ENCODE measurements around the gene KARS1.
"Not testable (repeated sequence)": the region's sequence is repeated elsewhere in the genome, so short reads cannot be mapped to it uniquely, and the experiment has no call there.

The KARS1 gene

DNA sequence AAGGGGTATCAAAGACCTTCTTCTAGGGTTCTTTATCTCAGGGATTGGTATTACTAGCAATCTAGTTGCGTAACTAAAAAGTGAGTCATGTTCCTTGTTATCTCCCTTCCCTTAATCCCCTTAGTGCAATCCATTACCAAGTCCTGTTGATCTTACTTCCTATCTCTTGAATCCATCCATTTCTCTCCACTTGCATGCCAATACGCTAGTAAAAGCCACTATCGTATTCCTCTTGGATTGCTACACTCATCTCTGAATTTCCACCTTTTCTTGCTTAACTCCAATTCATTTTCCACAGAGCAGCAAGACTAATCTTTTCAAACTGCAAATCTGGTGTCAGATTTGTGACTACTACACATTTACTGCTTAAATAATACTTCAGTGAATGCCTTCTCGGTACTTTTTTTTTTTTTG is 22.5 kb downstream of the KARS1 start:
- DNase-seq (ENCODE audit: low read depth), result no peak

DNA sequence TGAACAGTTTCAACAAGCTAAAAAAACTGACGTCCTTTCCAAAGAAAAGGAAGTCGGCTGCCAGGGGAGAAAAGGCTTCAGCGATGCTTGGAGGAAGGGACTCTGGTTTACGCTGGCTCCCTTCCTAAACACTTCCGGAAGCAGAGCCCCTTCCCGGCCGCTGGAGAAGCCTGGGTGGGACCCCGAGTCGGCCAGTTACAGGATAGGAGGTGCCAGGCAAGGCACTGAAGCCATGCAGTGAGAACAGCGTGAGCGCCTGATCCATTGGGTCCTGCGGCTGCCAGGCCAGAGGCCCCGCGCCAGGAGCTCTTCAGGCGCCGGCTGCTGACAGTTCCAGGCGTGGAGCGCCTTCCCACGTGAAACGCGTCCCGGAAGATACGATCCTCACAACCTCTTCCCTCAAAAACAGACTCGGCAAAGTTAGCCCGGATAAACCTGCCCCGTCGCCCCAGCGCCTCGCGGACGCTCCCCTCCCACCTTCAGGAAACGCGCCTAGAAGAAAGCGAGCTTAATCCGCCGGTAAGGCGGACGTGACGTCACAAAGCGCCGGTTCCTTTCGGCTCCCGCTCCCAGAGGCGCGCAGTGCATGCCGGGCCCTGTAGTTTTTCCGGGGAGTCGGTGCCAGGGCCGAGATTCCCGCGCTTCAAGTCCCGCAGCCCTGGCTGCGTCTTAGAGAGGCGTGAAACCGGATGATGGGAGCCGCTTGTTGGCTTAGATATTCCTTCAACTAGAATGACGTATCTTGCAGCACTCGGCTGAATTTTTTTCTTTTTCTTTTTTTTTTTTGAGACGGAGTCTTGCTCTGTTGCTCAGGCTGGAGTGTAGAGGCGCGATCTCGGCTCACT is 24.5 kb downstream of the KARS1 start, which contains the start of gene ADAT1:
ADAT1 (minus strand) TSS at position 521 of the 845 bp plus-strand sequence. CDS start 2,482 bp downstream, outside the sequence.
- DNase-seq (ENCODE audit: low read depth), result peak; percentile 98

DNA sequence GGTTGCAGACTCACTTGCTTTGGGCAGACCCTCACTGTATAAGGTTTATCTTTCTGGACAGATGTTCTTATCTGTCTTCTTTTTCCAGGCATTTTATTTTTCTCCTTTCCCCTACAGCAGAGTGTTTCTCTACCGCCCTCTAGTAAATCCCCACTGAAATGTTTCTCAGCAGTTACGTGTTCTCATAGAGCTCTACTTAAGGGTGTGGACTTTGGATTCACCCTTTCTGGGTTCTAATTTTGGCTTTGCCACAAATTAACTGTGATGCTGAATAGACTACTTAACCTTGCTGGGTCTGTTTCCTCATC is 26.3 kb downstream of the KARS1 start:
- DNase-seq (ENCODE audit: low read depth), result peak; percentile 34

DNA sequence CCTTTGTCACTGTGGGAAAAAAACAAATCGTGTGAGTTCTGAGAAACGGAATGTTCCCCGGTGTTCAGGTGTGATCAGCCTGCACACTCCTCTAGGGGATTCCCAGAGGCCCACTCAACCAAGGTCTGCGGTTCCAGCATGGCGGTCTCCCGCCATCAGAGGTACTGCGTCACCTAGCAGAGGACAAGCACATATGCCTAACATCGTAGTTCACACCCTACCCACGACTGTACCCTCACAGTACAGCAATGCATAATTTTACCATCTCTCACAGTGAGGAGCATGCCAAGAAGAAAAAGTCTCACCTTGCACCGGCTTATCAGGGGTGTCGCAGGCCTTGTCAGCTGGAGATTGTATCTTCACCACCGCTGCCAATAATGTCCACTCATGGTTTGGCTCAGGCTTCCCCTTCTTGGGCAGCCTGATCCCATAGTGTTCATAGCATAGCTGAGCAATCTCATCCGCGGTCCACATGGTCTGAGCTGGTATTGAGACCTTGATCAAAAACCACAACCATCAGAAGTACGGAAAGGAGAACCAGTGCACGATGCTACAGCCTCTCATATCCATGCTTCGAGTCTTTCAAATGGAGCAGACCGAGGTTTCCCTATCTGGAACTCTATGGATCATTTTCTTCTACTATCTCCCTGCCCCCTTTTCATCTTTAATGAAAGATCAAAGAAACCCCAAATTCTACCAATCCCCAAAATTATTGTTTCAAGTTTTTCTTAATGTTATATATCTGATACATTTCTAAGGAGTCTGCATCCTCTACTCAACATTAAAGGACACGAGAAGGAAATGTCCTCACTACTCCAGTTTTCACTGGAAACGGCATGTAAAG is 26.9 kb downstream of the KARS1 start:
- DNase-seq (ENCODE audit: low read depth), result no peak

DNA sequence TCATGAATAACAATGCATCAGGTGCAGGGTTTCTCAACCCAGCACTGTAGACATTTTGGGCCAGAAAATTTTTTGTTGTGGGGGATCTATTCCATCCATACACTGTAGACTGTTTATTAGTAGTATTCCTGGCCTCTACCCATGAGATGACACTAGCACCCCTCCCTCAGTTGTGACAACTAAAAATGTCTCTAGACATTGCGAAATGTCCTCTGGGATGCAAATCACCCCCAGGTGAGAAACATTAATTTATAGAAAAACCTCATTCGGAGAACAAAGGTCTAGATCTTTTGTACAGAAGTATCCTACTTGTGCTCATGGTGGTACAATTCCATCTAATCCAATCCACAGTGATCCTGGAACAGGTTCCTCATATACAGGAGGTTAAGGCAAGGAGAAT is 28.7 kb downstream of the KARS1 start:
- no peak for DNase-seq (ENCODE audit: low read depth)

DNA sequence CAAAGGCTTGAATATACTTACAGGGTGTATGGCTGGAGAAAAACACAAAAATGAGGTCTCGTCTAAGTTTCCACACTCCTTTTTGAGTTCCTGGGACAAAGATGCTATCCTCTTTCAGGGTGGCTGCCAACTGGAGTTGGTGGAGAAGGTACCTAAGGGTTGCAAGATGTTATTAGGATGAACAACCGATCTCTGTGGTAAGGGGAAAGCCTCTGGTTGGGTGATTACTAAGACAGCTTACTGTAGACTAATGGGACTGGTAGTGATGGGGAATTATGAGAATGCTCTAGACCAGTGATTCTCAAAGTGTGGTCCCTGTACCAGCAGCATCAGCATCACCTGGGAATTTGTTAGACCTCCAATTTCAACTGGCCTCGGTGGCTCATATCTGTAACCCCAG is 30.3 kb downstream of the KARS1 start:
- no peak for DNase-seq (ENCODE audit: low read depth)

DNA sequence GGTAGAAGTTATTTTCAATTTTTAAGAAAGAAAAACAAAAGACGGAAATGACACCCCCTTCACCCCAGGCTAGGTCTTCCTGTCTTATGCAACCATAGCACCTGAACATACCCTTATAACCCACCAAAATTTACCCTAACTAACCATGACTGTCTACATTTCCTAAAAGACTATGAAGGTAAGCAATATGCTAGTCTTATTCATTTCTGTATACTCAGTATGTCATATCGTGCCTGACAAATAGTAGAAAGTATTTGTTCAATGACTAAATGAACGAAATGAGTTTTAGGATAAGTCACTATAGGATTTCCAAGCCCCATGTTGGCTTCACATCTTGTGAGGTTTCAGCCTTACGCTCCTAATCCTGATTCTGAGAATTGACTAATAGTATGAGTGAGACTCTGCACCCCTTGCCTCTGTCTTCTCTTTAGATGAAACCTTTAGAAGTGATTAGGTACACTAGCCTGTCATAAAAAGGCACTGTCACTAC is 30.9 kb downstream of the KARS1 start:
- no peak for DNase-seq (ENCODE audit: low read depth)

DNA sequence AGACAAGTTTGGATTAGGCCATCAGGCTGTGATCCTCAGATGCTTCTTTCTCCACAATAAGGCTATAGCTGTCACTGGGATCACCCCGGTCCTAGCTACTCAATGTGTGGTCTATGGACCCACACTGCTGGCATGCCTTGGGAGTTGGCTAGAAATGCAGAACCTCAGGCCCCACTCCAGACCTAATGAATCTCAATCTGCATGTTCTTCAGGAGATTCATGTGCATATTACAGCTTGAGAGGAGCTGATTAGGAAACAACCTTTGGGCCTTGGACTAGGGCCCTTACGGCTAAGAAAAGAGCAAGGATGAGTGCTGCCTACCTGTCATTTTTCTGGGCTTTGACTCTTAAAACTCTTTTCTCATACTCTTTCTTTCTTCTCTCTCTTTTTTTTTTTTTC is 31.8 kb downstream of the KARS1 start:
- DNase-seq (ENCODE audit: low read depth), result no peak

DNA sequence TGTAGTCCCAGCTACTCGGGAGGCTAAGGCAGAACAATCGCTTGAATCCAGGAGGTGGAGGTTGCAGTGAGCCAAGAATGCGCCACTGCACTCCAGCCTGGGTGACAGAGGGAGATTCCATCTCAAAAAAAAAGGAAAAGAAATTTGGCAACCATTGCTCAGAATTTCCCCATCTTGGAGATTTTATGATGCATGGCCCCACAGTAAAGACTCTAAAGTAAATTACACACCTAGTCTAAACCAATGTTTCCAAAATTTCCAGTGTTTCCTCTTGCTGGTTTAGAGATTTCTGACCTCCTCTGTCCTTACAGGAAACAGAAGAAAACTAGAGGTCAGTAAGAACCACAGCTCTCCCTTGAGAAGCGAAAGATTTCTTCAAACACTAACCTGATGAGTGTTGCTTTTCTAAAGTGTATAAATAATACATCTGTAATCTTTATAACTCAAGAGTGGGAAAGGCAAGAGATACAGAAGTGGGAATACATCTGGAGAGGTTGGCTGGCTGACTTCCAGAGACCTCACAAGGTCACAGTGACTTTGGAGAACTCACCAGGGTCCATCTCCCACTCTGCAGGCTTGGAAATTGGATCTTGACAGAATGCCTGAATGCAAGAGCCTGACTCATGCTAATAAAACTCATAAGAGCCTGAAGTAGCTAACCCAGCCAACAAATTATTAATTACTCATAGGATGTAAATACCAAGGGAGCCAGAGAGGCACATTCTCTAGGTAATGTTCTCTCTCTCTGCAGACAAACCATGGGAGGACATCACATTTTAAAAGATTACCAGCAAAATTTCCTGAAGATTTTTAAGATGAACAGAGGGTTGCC is 33.2 kb downstream of the KARS1 start:
- DNase-seq (ENCODE audit: low read depth), result no peak

DNA sequence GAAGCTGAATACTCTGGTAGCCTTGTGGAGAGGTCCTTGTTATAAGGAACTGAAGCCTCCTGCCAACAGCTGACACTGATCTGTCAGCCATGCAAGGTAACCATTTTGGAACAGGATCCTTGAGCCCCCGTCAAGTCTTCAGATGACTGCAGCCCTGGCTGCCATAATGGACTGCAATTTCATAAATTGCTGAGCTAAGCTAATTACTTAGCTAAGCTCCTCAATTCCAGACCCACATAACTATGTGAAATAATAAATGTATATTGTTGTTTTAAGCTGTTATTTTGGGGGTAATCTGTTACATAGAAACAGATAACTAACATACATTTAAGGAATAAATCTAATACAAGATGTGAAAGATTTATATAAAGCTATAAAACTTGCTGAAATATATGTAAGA is 41.0 kb downstream of the KARS1 start:
- DNase-seq (ENCODE audit: low read depth), result no peak

DNA sequence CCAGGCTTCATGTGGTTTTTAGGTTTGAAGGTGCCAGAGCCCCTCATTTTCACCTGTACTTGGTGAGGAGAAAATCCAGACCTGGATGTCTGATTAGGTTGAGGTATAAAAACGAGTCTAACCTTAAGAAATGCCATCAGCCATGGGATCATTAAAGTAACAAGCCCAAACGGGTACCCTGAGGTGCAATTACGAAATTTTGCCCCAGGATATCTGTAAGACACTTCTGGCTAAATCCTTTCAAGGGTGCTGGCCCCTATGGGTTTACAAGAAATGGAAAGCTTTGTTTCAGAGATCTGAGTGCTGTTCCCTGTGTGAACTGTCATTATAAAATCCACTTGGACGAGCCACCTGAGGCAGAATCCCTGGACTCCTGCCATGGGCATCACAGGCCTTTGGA is 44.2 kb downstream of the KARS1 start:
- DNase-seq (ENCODE audit: low read depth), result no peak

DNA sequence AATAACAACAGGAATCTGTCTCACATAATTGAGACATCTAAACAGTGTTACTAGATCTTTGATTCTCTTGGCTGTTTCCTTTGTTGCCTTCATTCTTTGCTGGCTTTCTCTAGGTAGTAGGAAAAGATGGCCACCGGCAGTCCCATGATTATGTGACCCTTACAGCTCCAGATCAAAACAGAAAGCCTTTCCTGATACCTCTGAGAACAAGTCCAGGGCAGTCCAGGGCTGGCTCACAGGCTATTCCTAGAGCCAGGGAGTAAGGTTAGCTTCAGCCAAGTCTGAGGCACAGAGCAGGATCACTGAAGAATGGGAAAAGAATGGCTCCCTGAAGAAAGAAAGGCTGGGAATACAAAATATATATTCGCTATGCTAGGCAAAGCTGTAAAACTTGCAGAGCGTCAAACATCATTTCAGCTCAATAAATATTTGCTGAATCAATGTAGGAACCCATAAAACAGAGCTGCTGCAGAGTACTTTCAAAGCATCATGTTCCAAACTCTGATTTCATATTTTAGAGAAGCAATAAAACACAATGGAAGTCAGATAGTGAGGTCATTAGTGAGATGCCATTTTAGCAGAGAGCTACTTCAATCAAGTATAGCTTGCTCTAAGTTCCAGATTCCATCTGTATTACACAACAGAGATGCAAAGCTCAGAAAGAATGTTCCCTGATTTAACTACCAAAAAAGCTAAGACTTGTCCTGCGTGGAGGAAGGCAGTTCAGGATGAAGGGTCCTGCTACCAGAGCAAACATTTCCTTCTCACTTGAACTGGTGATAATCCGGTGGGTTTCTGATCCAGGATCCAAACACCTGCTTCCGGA is 47.8 kb downstream of the KARS1 start:
- no peak for DNase-seq (ENCODE audit: low read depth)

DNA sequence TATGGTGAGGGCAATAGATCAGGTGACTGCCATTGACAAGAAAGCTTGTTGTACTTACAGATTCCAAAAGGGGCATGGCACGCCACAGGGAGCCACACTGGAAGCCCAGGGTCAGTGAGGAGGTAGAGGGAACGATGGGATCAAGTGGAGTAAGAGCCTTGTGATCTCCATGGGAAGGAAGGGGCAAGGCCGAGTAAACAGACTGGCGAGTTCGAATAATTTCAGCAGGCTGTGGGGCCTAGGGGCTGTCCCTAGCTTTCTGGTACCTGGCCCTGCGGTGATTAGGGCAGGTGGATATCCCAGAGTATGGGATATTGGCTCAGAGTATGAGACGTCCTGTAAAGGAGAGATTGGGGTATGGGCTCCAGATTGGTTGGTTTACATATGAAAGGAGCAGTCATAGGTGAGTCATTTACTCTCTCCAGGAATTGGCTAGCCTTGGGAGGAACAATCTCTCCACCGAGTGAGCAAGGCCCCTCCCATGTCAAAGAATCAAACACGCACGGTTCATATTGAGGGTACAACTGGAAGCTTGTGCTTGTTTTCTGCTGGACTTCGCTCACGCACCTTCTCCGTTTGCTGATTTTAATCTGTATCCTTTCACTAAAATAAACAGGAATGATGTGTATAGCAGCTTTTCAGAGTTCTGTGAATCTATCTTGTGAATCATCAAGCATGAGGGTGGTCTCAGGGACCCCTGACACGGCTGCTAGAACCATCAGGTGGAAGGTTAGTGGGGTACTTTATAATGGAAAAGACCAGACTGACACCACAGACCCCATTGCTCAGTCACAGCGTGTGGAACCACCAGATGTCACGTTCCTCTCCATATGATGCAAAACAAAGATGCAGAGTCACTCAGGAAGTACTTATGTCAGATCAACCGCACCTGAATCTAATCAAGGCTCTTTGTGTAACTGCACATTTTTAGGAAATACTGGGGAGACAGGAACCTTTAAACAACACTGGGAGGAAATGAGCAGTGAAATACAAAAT is 53.3 kb downstream of the KARS1 start:
- DNase-seq (ENCODE audit: low read depth), result no peak

DNA sequence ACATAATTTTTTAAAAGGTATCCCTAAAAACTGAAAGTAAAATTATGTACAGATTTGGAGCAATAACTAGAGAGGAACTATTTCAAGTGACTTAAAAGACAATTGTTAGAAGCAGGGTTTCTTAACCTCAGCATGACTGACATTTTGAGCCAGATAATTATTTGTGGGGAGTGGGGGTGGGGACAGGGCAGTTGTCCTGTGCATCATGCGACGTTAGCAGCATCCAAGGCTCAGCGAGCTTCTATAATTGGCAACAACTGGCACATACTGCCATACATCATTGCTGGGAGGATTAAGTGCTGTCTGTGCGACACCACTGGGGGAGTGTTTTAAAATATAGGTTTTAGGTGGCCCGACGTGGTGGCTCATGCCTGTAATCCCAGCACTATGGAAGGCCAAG is 54.2 kb downstream of the KARS1 start:
- DNase-seq (ENCODE audit: low read depth), result no peak

DNA sequence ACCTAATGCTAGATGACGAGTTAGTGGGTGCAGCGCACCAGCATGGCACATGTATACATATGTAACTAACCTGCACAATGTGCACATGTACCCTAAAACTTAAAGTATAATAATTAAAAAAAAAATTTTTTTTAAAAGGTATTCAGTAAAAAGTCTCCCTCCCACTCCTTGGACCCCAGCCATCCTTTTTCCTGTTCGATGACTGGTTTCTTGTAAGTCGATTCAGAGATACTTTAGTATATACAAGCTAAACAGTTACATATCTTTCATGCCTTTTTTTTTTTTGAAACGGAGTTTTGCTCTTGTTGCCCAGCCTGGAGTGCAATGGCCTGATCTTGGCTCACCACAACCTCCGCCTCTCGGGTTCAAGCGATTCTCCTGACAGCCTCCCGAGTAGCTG is 55.5 kb downstream of the KARS1 start:
- not testable (repeated sequence) for DNase-seq (ENCODE audit: low read depth)

DNA sequence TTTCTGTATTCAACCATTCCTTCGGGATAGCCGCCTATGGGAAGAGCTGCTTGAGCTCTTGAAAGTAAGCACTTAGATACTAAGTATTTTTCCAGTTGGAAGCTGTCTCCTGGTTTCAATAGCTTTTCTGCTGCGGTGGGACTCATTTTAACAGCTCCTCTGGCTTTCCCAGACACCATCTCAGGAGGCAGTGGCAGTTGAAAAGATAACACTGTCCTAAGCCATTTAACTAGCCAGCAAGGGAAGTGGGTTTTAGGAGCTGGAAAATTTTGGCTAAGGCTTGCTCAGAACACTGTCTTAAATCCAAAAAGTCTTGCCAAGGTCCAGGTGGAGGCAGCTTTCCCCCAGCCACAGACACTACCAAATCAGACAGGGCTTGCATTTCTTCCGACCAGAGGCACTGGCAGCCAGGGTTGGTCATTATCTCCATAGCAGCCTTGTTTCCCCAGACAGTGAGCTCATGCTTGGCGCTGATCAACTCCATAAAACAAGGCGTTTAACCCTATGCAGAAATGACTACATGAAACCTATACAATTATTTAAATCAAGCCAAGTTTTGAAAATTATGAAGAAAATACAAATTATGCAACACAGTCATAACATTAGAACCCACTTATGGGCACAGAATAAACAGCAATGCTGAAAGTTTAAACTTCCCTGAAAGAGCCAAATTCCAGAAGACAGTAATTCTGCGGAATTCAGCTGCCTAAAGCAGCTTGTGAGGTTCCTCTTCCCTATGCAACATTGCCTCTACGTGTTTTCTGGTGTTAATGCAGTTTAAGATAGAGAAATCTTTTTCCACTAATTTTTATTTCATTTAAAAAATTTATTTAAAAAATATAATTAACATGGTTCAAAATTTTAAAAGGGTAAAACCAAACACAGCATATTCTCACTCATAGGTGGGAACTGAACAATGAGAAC is 56.3 kb downstream of the KARS1 start:
- DNase-seq (ENCODE audit: low read depth), result peak; percentile 79

DNA sequence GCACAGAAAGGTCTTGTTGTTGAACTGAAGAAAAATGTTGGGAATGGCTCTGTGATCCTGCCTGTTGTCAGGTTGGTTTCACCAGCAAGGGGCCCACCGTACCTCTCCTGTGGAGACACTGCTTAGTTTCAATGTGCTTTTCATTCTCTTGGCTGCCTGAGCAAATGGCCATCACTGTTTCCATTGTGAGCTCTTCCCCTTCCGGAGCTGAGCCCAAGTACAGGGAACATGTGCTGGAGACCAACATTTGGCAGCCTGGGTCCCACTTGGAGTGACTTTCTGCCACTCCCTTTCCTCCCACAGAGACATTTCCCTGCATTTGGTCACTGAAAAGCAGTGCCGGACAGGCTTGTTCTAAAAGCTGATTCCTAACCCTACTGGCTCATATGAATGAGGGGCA is 58.2 kb downstream of the KARS1 start:
- DNase-seq (ENCODE audit: low read depth), result no peak

DNA sequence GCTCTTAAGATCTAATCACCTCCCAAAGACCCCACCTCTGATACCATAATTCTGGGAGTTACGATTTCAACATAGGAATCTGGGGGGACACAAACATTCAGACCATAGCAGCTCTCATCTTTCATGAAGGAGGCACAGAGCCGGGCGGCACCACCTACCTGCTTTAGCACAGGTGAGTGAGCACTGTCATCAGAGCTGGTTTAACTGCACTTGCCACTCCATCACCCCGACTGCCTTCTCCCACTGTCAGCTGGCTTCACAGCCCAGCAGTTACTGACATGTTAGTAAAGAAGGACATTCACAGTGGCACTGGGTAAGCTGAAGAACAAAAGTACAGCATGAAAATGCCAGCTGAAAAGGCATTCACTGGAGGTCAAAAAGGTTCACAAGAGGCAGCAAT is 58.7 kb downstream of the KARS1 start:
- DNase-seq (ENCODE audit: low read depth), result no peak

DNA sequence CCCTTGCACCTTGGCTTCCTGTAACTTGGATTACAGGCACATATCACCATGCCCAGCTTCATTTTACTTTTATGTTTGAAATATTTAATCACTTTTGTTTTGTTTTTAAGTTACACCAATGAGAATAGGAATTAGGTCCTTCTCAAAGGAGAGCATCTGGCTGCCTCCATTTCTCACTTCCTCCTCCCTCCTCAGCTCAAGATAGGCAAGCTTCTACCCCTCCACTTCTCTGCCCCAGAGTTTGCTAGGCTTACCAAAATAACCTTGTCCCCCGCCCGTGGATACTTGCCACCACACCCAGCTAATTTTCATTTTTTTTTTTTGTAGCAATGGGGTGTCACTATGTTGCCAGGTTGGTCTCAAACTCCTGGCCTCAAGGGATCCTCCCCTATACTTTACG is 63.4 kb downstream of the KARS1 start:
- no peak for DNase-seq (ENCODE audit: low read depth)
